A673 (cell line): ENCODE measurements around the gene PHF12. TPM values are rescaled to one million over a fixed set of nuclear protein-coding genes. Genes with fewer than 3 reads are reported as not detected.

Source experiments
- BruUV-seq: library from RNA; stranded (reverse); fragments of 400-500 nt; replicated peaks from 2 replicates; lab custom pipeline; 2021; lab: Mats Ljungman, UMichigan
- CTCF ChIA-PET: fragments of 300-600 bp; sonication (Branson Sonifier 250); formaldehyde crosslinking; loops from one replicate; lab custom pipeline; 2022; ENCODE audit warnings: antibody characterized with exemption; lab: Charles Lee
- POLR2A ChIA-PET: fragments of 300-600 bp; sonication (Branson Sonifier 250); formaldehyde crosslinking; loops from one replicate; lab custom pipeline; 2022; ENCODE audit warnings: antibody characterized with exemption; ENCODE audit not compliant: low non-redundant PET; lab: Charles Lee
- DNase-seq: peaks from one replicate; pipeline ENCODE4 v3.0.0-alpha.2; 2015; ENCODE audit warnings: low spot score
- H3K27ac ChIP-seq: fragments of 200-600 bp; sonication (generic); 2 replicates; pipeline ENCODE4 v1.5.1; 2016; ENCODE audit warnings: mixed run types, low read depth, mild to moderate bottlenecking, mixed read lengths, antibody characterized with exemption, low read length; ENCODE audit not compliant: poor library complexity, severe bottlenecking
- H3K27me3 ChIP-seq: fragments of 200-600 bp; sonication (generic); replicated peaks from 2 replicates; pipeline ENCODE4 v1.6.1; 2017; ENCODE audit warnings: mixed run types, low read depth, mild to moderate bottlenecking, mixed read lengths, antibody characterized with exemption, low read length; ENCODE audit not compliant: insufficient read depth, poor library complexity
- H3K36me3 ChIP-seq: fragments of 200-600 bp; sonication (generic); 2 replicates; pipeline ENCODE4 v1.6.1; 2016; ENCODE audit warnings: mixed run types, mild to moderate bottlenecking, mixed read lengths, antibody characterized with exemption, low read length; ENCODE audit not compliant: insufficient read depth, poor library complexity, severe bottlenecking
- H3K4me1 ChIP-seq: fragments of 200-600 bp; sonication (generic); 2 replicates; pipeline ENCODE4 v1.6.1; 2017; ENCODE audit warnings: mixed run types, mild to moderate bottlenecking, mixed read lengths, antibody characterized with exemption, low read length; ENCODE audit not compliant: insufficient read depth, poor library complexity, severe bottlenecking
- H3K4me3 ChIP-seq: fragments of 200-600 bp; sonication (generic); 2 replicates; pipeline ENCODE4 v1.5.1; 2016; ENCODE audit warnings: low read depth, mixed run types, mild to moderate bottlenecking, mixed read lengths, low read length; ENCODE audit not compliant: poor library complexity, severe bottlenecking
- H3K9me3 ChIP-seq: fragments of 200-600 bp; sonication (generic); 2 replicates; pipeline ENCODE4 v1.6.1; 2016; ENCODE audit warnings: mixed run types, low read depth, mild to moderate bottlenecking, mixed read lengths, antibody characterized with exemption, low read length; ENCODE audit not compliant: poor library complexity, severe bottlenecking
- CTCF ChIP-seq: fragments of 300-800, 200-600 bp; sonication (generic); conservative IDR thresholded peaks from 2 replicates; pipeline ENCODE4 v1.5.1; 2017; ENCODE audit warnings: low read depth, mild to moderate bottlenecking, antibody characterized with exemption, low read length, moderate library complexity, mixed read lengths
- EZH2 ChIP-seq: fragments of 200-600 bp; sonication (generic); IDR thresholded peaks from 2 replicates; pipeline ENCODE4 v1.6.1; 2017; ENCODE audit warnings: borderline replicate concordance, low read depth, mild to moderate bottlenecking, mixed read lengths, antibody characterized with exemption, low read length; ENCODE audit not compliant: poor library complexity, severe bottlenecking
- intact Hi-C: fragments of 100-400 bp; cut with micrococcal nuclease; formaldehyde crosslinking; loops from one replicate; pipeline ENCODE4 v1.10.0; 2022; ENCODE audit not compliant: unreplicated experiment
- total RNA-seq: library from RNA; stranded (reverse); gene quantifications from 2 replicates; pipeline ENCODE4 v1.2.3, GENCODE V29; 2021

PHF12 gene
- total RNA-seq, 1 experiment from 2014 or later: 63.3 TPM

GRCh38 chr17:28946239-28946638 lies 5.1 kb downstream of the PHF12 start:
- ChIA-PET POLR2A (interaction anchor here (1.0 kb wide), 1 partner anchor 226 kb away, joined by 3 read pairs; the partner anchor contains the start of gene RPL23A), CTCF (no interaction called here)
- peak; percentile 85 for DNase-seq
- Histone ChIP-seq H3K9me3 (no peaks in the 10 kb centered on the region), H3K27ac (peak overlapping the region; percentile 62), H3K36me3 (peaks cover 16% of the 10 kb centered on the region), H3K27me3 (no peaks in the 10 kb centered on the region), H3K4me3 (no peak overlapping the region), H3K4me1 (peaks cover 40% of the 10 kb centered on the region)
- no TSS peak for BruUV-seq
- intact Hi-C loops: no loop called here
- TF ChIP-seq EZH2: no peak
- no peak for TF ChIP-seq CTCF

- DNase-seq: no peak
- Histone ChIP-seq H3K9me3 (no peaks in the 10 kb centered on the region), H3K36me3 (peaks cover 16% of the 10 kb centered on the region), H3K27me3 (no peaks in the 10 kb centered on the region), H3K27ac (peak overlapping the region; percentile 62), H3K4me1 (peaks cover 52% of the 10 kb centered on the region), H3K4me3 (no peak overlapping the region)
- intact Hi-C loops: no loop called here
- BruUV-seq: no TSS peak
- TF ChIP-seq CTCF (no peak), EZH2 (no peak)
- CTCF ChIA-PET: interaction anchor here (0.6 kb wide), 1 partner anchor 300 kb away, joined by 3 read pairs; the partner anchor contains the start of gene BLTP2
- POLR2A ChIA-PET: no interaction called here
Measured at GRCh38 chr17:28944862-28945741, 6.2 kb downstream of the PHF12 start.

GRCh38 chr17:28944343-28944742 lies 7.0 kb downstream of the PHF12 start:
- no TSS peak for BruUV-seq

More at GRCh38 chr17:28944343-28944742, 7.0 kb downstream of the PHF12 start:
- DNase-seq: no peak
- H3K4me1 ChIP-seq: peaks cover 59% of the 10 kb centered on the region
- ChIA-PET POLR2A (no interaction called here), CTCF (no interaction called here)
- no peak overlapping the region for H3K27ac ChIP-seq
- peaks cover 16% of the 10 kb centered on the region for H3K36me3 ChIP-seq
- H3K4me3 ChIP-seq: no peak overlapping the region
- H3K27me3 ChIP-seq: no peaks in the 10 kb centered on the region
- TF ChIP-seq CTCF (no peak), EZH2 (no peak)
- intact Hi-C loops: no loop called here
- no peaks in the 10 kb centered on the region for H3K9me3 ChIP-seq
